ENCODE measurements around the gene CCDC137.

CCDC137 gene

GRCh38 chr17:81697261-81698044, 30.9 kb downstream of the CCDC137 start:
- no peak overlapping the region for H3K4me2 ChIP-seq
- no peak overlapping the region for H3K9ac ChIP-seq
- H4K20me1 ChIP-seq = peaks cover 98% of the 10 kb centered on the region
- no peaks in the 10 kb centered on the region for H3K27me3 ChIP-seq
- no peak for TF ChIP-seq Cebpa-rat (IDR thresholded peaks at IDR 0.05)
- peaks cover 23% of the 10 kb centered on the region for H3K4me1 ChIP-seq
- no peaks in the 10 kb centered on the region for H3K9me3 ChIP-seq
- no peak overlapping the region for H3K27ac ChIP-seq
- H3K36me3 ChIP-seq = peaks cover 100% of the 10 kb centered on the region
- H3K4me3 ChIP-seq = no peak overlapping the region

GRCh38 chr17:81700353-81701287, 34.1 kb downstream of the CCDC137 start:
- no peaks in the 10 kb centered on the region for H3K9me3 ChIP-seq
- peak overlapping the region; percentile 98; the same call in 1 of the 2 replicates for H3K27ac ChIP-seq
- H3K27me3 ChIP-seq = no peaks in the 10 kb centered on the region
- H3K4me1 ChIP-seq = peaks cover 33% of the 10 kb centered on the region
- no peak for TF ChIP-seq Cebpa-rat (IDR thresholded peaks at IDR 0.05)
- peak overlapping the region; percentile 99 for H3K9ac ChIP-seq
- H3K4me3 ChIP-seq = peak overlapping the region; percentile 98; the same call in 1 of the 2 replicates
- peaks cover 81% of the 10 kb centered on the region for H4K20me1 ChIP-seq
- H3K4me2 ChIP-seq = peak overlapping the region; percentile 100
- H3K36me3 ChIP-seq = peaks cover 84% of the 10 kb centered on the region

- H3K9ac ChIP-seq = peak overlapping the region; percentile 99
- H3K27ac ChIP-seq = peak overlapping the region; percentile 98
- H4K20me1 ChIP-seq = peaks cover 72% of the 10 kb centered on the region
- H3K36me3 ChIP-seq = peaks cover 84% of the 10 kb centered on the region
- H3K4me2 ChIP-seq = peak overlapping the region; percentile 100
- H3K27me3 ChIP-seq = no peaks in the 10 kb centered on the region
- no peaks in the 10 kb centered on the region for H3K9me3 ChIP-seq
- TF ChIP-seq Cebpa-rat (IDR thresholded peaks at IDR 0.05) = no peak
- peak overlapping the region; percentile 98 for H3K4me3 ChIP-seq
- peaks cover 33% of the 10 kb centered on the region for H3K4me1 ChIP-seq
Observed at GRCh38 chr17:81701288-81702071, 34.9 kb downstream of the CCDC137 start.

- peaks cover 73% of the 10 kb centered on the region for H4K20me1 ChIP-seq
Observed at GRCh38 chr17:81702934-81703746, 36.6 kb downstream of the CCDC137 start, which contains the start of gene MRPL12. Gene MRPL12 (plus strand): TSS chr17:81703367. CDS start chr17:81703502, 135 bp downstream.

GRCh38 chr17:81703747-81704654, 37.5 kb downstream of the CCDC137 start:
- Histone ChIP-seq H3K4me3 (peak overlapping the region; percentile 98), H3K27me3 (no peaks in the 10 kb centered on the region), H3K4me2 (peak overlapping the region; percentile 100), H4K20me1 (peaks cover 72% of the 10 kb centered on the region), H3K9me3 (no peaks in the 10 kb centered on the region), H3K9ac (peak overlapping the region; percentile 99), H3K27ac (peak overlapping the region; percentile 98), H3K36me3 (peaks cover 84% of the 10 kb centered on the region), H3K4me1 (peaks cover 35% of the 10 kb centered on the region)
- TF ChIP-seq Cebpa-rat (IDR thresholded peaks at IDR 0.05) = no peak

More at GRCh38 chr17:81702934-81703746, 36.6 kb downstream of the CCDC137 start, which contains the start of gene MRPL12:
- Histone ChIP-seq H3K4me3 (peak within 1 kb of the TSS; percentile 98), H3K4me1 (peaks cover 33% of the 10 kb centered on the region), H3K36me3 (peaks cover 84% of the 10 kb centered on the region), H3K9ac (peak within 1 kb of the TSS; percentile 99), H3K27me3 (no peaks in the 10 kb centered on the region), H3K9me3 (no peaks in the 10 kb centered on the region), H3K27ac (peak within 1 kb of the TSS; percentile 98), H3K4me2 (peak within 1 kb of the TSS; percentile 100)
- no peak for TF ChIP-seq Cebpa-rat (IDR thresholded peaks at IDR 0.05)

GRCh38 chr17:81705518-81706231, 39.1 kb downstream of the CCDC137 start:
- Histone ChIP-seq H3K27me3 (no peaks in the 10 kb centered on the region), H3K4me3 (no peak overlapping the region), H3K9me3 (no peaks in the 10 kb centered on the region), H4K20me1 (peaks cover 56% of the 10 kb centered on the region), H3K9ac (no peak overlapping the region), H3K4me1 (peaks cover 47% of the 10 kb centered on the region), H3K36me3 (peaks cover 72% of the 10 kb centered on the region), H3K27ac (no peak overlapping the region), H3K4me2 (no peak overlapping the region)
- TF ChIP-seq Cebpa-rat (IDR thresholded peaks at IDR 0.05) = no peak

- TF ChIP-seq Cebpa-rat (IDR thresholded peaks at IDR 0.05) = no peak
Observed at GRCh38 chr17:81706232-81706611, 39.7 kb downstream of the CCDC137 start.

More at GRCh38 chr17:81706232-81706611, 39.7 kb downstream of the CCDC137 start:
- Histone ChIP-seq H3K4me2 (no peak overlapping the region), H3K9ac (no peak overlapping the region), H3K27ac (no peak overlapping the region), H3K4me1 (peaks cover 47% of the 10 kb centered on the region), H3K9me3 (no peaks in the 10 kb centered on the region), H3K36me3 (peaks cover 67% of the 10 kb centered on the region), H3K27me3 (no peaks in the 10 kb centered on the region), H3K4me3 (no peak overlapping the region), H4K20me1 (peaks cover 50% of the 10 kb centered on the region)
